Stimulated activated CD4-positive, alpha-beta T cell treated with anti-CD3 and anti-CD28 coated beads, Interleukin-15, amount 100 ng/mL, for 48 hours (primary cell): Measurements from ENCODE around the gene EBF4.

Source experiments
- DNase-seq, 2 donors: peaks; one replicate each; pipeline ENCODE4 v3.0.0-alpha.2; 2020; ENCODE audit warnings: low read depth in 2 of 2

The EBF4 gene

DNA sequence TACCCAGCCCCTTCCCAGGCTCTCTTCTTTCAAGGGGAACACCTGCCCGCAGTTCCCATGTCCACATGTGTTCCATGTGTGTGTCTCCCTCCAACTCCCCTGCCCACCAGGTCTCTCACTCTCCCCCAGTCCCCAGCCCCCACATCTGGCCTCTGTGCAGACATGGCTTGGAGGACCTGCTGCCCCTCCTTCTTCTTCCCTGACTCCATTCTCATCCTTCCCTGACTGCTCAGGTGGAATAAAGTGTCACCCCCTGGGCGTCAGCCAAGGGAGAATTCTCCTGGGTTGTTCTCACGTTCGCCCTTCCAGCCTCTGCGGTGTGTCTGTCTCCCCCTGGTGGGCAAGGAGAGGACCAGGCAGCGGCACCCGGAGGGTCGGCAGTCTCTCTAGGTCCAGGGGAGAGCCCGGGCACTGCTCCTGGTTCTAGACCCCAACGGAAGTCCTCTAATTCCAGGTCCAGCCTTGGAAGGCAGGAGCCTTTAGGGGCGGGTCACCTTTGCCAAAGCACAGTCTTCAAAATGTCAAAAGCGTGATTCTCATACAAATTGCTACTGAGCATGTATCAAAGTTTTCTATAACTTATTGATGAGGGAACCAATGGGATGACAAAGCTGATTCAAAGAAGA is 50.5 kb downstream of the EBF4 start:
- peak in 1 of 2 donors; percentile 67 for DNase-seq

DNA sequence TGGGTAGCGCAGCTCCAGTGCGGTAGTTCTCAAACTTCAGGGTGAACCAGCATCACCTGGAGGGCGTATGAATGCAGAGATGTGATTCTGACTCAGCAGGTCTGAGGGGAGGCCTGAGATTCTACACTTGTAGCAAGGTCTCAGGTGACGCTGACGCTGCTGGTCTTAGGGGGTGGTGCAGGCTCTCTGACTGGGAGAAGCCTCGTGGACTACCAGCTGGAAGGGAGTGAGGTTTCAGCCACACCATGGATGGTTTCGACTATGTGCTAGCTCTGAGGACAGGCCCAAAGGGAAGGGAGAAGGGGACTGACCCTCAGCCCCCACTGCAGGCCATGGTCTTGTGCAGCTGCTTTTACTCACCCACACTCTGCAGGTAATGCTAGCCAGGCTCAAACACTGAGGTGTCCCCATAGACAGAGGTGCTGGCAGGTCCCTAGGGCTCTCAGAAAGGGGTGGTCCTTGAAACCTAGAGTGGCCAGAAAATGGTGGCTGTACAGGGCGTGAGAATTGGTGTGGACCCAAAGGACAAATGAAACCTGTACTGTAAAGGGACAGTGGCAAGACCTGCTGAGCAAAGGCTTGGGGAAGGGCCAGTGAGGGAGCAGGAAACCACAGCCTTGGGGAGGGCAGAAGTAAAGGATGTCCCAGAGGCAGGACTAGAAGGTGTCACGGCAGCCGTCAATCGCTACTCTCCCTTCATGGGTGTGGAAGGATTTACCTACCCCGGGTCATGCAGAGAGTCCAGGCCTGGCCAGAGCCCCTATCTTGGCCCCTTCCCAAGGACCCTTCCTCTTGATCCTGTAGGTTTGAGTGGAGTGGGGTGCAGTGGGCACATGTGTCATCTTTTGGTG is 52.7 kb downstream of the EBF4 start:
- no peak for DNase-seq

DNA sequence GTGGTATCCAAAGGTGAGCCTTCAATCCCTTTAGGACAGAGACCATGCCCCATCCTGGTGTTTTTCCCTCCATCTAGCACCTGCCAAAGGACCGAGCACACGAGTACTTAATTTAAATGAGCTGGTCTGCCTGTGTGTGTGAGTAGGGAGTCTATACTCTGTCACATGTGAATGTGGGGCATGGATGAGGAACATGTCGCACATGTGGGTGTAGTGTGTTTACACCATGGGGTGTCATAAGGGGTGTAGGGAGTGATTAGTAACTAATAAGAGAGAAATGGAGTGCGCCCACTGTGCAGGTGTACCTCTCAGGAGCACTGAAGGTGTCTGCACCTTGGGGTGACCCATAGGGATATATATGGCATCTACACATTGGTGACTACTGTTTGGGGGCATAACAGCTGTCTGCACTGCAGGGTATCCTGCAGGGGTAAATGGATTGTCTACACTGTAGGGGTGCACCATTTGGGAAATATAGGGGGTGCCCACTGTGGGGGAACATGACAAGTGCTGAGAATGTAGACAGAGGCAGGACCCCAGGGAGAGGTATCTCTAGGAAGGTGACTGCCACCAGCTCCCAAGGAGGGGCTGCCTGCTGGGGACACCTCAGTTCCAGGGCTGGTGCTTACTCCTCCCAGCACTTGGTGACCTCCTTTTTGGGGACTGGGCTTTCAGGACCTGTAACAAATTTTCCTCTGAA is 53.5 kb downstream of the EBF4 start:
- DNase-seq, result no peak

DNA sequence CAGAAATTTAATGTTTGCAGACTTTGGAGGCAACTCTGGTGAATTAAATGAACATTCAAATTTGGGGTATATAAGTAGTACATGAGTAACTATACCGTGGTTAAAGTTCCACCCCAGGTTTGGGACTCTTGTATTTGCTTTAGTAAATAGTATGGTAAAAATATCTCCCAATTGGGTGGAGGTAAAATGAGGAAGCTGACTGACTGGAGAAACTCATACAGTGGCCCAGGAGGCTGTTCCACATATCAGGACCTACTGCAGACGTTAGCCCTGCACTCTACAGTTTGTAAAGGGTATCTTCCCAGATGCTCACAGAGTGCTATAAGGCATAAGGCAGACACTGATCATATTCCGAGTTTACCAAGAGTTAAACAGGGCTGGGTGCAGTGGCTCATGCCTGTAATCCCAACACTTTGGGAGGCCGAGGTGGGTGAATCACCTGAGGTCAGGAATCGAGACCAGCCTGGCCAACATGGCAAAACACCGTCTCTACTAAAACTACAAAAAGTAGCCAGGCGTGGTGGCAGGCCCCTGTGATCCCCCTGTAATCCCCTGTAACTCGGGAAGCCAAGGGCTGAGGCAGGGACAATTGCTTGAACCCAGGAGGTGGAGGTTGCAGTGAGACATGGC is 54.2 kb downstream of the EBF4 start:
- DNase-seq, result no peak

DNA sequence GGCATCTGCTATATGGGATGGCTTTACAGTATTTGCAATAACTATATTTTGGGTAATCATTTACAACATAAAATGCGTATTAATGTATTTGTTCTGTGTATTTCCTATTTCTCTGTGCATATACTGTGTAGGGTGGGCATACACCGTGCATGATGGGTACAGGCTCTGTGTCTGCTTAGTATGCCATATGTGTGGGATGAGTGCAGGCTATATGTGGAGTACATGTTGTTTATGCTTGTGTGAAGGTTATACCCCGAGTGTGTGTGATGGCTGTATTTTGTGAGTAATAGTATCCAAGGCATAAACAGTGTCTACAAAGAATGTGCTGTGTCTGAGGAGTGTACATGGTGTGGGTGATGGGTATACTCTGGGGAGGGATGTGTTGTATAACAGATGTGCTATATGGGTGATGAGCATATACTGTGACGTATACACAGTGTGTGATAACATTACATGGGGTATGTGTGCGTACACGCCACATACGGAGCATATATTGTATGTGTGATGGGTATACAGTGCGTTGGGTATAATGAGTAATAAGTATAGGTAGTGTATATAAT is 55.2 kb downstream of the EBF4 start:
- no peak for DNase-seq

DNA sequence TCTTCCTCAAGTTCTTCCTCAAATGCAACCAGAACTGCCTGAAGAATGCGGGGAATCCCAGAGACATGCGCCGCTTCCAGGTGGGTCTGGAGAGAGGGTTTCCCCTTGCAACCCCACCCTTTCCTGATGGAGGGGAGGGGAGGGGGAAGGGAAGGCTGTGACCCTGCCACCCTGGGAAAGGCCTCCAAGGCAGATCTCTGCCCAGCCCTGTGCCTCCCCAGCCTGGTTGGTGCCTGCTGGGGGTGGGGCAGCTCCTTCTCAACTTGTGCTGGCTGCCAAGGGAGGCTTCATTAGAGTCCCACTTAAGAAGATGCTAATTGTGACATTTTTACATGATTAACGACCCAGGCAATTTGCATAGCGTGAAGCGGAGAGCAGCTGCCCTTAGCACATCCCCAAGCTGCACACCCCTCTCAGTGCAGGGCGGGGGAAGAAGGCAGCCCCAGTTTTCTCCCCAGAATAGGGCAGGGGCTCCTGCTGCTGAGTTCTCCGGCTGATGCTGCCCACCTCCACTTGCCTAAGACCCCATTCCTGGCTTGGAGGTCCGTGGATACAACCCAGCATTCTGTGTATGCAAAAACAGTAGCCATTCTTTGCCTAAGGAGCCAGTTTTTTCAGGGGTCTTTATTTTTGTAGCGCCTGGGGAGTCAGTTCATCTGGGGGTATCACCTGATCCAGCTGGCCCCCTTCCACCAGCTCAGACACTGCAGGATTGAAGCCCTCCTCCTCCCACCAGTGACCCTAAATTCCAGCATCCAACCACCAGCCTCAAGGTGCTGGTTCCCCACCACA is 56.2 kb downstream of the EBF4 start:
- no peak for DNase-seq

DNA sequence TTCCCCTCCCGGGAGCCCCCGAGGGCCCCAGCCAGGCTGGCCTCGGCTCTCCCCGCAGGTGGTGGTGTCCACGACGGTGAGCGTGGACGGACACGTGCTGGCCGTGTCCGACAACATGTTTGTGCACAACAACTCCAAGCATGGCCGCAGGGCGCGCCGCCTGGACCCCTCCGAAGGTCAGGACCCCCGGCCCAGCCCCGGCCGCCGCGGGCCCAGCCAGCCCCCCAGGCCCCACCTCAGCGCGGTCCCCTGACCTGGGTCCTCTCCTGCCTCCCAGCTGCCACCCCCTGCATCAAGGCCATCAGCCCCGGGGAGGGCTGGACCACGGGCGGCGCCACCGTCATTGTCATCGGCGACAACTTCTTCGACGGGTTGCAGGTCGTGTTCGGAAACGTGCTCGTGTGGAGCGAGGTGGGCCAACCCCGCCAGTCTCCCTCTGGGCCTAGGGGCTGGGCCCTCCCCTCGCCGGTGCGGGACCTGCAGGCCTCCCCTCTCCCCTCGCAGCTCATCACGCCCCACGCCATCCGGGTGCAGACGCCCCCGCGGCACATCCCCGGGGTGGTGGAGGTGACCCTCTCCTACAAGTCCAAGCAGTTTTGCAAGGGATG is 56.9 kb downstream of the EBF4 start:
- no peak for DNase-seq

DNA sequence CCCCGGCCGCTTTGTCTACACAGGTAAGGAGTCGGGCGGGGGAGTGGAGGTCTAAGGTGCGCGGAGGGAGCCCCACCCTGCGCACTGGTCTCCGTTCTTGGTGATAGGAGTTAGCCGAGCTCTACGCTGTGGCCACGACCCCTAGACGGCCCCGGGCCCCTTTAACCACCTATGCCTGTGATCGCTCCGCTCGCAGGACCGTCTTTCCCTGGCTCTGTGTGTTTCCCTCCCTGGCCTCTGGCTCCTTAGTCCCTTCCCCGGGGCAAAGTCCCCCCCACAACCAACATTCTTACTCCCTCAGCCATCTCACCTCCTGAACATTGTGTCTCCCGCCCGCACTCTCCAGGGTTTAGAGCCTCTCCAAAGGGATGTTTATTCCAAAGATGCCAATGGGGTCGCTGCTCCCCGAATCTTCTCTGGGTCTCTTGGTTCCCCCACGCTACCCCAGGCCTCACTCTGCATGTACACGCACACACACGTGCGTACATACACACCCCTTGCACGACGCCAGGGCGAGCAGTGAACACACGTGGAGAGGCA is 57.4 kb downstream of the EBF4 start:
- no peak for DNase-seq

DNA sequence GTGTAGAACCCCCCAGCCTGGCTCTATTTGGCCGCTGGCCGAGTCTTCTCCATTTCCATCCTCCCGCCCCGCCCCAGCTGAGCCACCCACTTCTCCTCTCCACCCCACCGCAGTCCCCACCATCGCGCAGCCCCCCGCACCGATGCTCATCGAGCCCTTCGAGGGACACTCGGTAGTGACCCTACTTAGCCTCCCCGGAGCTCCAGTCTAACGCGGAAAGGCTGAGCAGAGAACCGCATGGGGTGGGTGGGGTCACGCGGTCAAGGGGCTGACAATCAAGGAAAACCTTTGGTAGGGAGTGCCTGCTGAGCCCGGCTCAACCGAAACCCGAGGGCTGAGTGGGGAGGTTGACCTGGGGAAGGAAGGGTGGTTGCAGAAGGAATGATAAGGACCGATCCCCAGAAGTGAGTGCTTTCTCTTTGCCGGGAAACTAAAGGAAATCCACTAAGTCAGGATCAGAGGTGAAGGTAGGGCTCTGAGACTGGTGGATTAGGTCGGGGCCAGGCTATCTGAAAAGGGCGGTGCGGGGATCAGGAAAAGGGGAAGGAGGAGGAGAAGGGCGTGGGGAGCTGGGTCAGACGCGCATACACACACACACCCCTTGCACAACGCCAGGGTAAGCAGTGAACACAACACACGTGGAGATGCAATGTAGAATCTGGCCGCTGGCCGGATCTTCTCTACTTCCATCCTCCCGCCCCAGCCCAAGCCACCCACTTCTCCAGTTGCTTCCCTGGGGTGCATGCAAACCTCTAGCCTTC is 58.1 kb downstream of the EBF4 start:
- DNase-seq, result no peak

GRCh38 chr20:2751347-2751877 is 58.8 kb downstream of the EBF4 start:
- DNase-seq, result no peak

GRCh38 chr20:2751878-2752566 is 59.4 kb downstream of the EBF4 start:
- no peak for DNase-seq

DNA sequence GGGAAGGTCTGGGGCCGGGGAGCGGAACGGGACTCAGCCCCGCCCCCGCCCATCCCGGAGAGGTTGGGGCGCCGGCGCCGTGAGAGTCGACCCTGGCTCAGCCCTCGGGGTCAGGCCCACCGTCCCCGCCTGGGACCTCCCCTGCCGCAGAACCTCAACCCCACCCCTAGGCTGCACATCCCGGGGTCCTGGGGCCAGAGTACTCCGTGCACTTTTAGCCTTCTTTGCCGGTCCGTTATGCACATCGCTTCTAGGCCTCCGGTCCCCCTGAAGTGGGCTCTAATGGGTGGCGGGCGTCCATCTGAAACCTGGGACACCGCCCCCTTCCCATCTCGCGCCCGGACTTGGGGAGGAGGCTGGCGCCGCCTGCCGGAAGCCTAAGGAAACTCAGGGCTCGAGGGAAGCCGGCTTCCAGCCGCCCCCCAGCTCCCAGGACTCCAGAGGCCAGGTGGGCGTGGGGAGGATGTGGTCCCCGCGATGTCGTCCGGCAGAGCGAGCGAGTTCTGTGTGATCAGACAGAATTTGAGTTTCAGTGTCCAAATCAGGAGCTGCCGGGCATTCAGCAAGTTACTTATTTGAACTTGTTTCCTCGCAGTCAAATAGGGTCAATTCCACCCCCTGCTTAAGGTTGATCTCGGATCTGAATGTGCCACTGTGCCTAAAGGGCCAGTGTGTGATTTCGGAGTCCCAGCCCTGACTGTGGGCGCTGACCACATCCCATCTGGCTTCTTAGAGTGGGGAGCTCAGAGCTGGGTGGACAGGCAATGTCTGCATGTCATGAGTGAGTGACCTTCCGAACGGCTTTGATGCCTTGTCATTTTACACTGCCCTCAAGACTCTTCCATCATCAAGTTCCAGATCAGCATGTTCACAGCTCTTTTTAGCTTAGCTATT is 60.2 kb downstream of the EBF4 start:
- no peak for DNase-seq

- DNase-seq, result no peak
These were observed 61.0 kb downstream of the EBF4 start for GRCh38 chr20:2753461-2754040.

GRCh38 chr20:2754424-2754823 is 61.8 kb downstream of the EBF4 start:
- DNase-seq, result no peak

DNA sequence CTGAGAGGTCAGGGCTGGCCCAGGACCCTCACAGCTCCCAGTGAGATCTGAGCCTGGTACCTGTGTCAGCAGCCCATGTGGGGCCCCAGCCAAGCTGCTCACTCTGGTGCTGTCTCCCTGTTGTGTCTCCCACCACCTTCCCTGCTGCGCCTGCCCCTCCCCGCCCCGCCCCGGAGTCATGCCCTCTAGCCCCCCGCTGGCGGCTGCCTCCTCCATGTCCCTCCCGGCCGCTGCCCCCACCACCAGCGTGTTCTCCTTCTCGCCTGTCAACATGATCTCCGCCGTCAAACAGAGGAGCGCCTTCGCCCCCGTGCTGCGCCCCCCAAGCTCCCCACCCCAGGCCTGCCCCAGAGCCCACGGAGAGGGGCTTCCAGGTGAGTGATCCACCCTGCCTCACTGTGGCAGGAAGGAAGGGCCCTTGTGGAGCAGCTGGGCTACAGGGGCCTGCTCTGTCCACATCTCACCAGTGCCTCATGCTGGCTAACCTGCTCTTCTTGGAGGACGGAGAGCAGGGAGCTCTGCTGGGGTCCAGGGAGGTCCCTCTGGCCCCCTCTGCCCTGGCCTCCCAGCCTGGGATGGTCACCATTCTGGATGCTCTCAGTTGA is 63.0 kb downstream of the EBF4 start:
- DNase-seq, result no peak

DNA sequence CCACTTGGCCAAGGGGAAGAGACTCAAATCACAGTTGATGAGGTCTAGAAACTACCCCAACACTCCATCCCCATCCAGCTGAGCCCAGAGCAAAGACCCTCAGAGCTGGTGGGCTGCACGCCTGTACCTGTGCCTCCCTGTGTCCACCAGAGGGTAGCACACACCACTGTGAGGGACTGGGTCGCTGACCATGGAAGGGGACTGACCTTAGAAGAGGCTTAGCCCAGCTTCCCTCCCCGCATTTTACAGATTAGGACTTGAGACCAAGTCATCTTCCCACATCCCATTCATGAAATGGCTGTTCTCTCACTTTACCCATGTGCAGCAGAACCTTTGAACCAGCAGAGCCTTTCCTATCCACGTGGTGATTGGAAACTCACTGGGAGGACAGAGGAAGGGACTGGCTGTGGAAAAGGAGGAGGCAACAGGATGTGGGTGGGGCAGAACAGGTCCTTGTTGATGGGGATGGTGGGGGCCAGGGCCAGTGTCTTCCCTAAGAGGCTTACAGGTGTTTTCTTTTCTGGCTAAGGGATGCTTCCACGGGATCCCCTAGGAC is 63.6 kb downstream of the EBF4 start:
- no peak for DNase-seq

DNA sequence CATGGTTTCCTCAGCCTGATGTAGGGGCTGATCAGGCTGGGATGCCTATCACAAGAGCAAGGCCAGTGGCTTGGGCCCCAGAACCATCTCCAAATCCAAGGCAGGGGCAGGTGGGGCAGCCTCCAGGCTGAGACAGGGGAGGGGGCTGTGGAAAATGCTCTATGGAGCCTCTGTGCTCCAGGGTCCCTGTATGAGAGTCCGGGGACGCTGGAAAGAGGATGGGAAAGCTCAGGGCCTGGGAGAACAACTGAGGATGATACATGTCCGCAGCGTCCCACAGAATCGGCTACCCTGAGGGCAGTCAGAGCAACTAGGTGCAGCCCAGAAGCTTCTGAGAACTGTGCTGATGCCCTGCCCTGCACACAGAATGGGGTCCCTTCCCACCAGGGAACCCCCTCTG is 64.4 kb downstream of the EBF4 start:
- DNase-seq, result no peak
